HG03135 (cell line): ENCODE results near the gene MALSU1.

Experiments used
- ATAC-seq: cut with Tn5 transposase; IDR thresholded peaks from one replicate; pipeline ENCODE4 v1.9.1; 2021; ENCODE audit warnings: mild to moderate bottlenecking, moderate library complexity; ENCODE audit not compliant: unreplicated experiment

Gene MALSU1

GRCh38 chr7:23298885-23299769, at the start of gene MALSU1:
TSS of gene MALSU1 (plus strand) at chr7:23299339. CDS start at chr7:23299353, 14 bp downstream.
- ATAC-seq: peak; percentile 99

- no peak for ATAC-seq
Measured at GRCh38 chr7:23249486-23249885, 49.7 kb upstream of the MALSU1 start.

GRCh38 chr7:23254051-23254681, 45.0 kb upstream of the MALSU1 start:
- no peak for ATAC-seq

GRCh38 chr7:23256731-23257130, 42.4 kb upstream of the MALSU1 start:
- ATAC-seq: no peak

GRCh38 chr7:23260371-23260770, 38.8 kb upstream of the MALSU1 start:
- ATAC-seq: no peak

- ATAC-seq: peak; percentile 92
Measured at GRCh38 chr7:23261843-23262452, 37.2 kb upstream of the MALSU1 start.

- no peak for ATAC-seq
Measured at GRCh38 chr7:23264916-23265458, 34.2 kb upstream of the MALSU1 start.

GRCh38 chr7:23266918-23267317, 32.2 kb upstream of the MALSU1 start:
- ATAC-seq: no peak

GRCh38 chr7:23267357-23267756, 31.8 kb upstream of the MALSU1 start:
- no peak for ATAC-seq

GRCh38 chr7:23268167-23268566, 31.0 kb upstream of the MALSU1 start:
- ATAC-seq: no peak

GRCh38 chr7:23268746-23269145, 30.4 kb upstream of the MALSU1 start:
- no peak for ATAC-seq

- no peak for ATAC-seq
Measured at GRCh38 chr7:23272275-23272674, 26.9 kb upstream of the MALSU1 start.

GRCh38 chr7:23273141-23273599, 26.0 kb upstream of the MALSU1 start:
- peak; percentile 97 for ATAC-seq

- ATAC-seq: no peak
Measured at GRCh38 chr7:23275912-23276311, 23.2 kb upstream of the MALSU1 start.

- no peak for ATAC-seq
Measured at GRCh38 chr7:23276376-23276775, 22.8 kb upstream of the MALSU1 start.

GRCh38 chr7:23276947-23277346, 22.2 kb upstream of the MALSU1 start:
- no peak for ATAC-seq

GRCh38 chr7:23277359-23277989, 21.7 kb upstream of the MALSU1 start:
- no peak for ATAC-seq

GRCh38 chr7:23279819-23280525, 19.2 kb upstream of the MALSU1 start:
- no peak for ATAC-seq

GRCh38 chr7:23283086-23283485, 16.1 kb upstream of the MALSU1 start:
- ATAC-seq: no peak

- ATAC-seq: no peak
Measured at GRCh38 chr7:23284871-23285270, 14.3 kb upstream of the MALSU1 start.
